ENCODE measurements around the gene NRAP. TPM values are rescaled to one million over a fixed set of nuclear protein-coding genes. Genes with fewer than 3 reads are reported as not detected.

The NRAP gene
- total RNA-seq, 4 donors from 2014 or later, result 0.05 to 0.13 (median 0.13) TPM; not detected in 1

DNA sequence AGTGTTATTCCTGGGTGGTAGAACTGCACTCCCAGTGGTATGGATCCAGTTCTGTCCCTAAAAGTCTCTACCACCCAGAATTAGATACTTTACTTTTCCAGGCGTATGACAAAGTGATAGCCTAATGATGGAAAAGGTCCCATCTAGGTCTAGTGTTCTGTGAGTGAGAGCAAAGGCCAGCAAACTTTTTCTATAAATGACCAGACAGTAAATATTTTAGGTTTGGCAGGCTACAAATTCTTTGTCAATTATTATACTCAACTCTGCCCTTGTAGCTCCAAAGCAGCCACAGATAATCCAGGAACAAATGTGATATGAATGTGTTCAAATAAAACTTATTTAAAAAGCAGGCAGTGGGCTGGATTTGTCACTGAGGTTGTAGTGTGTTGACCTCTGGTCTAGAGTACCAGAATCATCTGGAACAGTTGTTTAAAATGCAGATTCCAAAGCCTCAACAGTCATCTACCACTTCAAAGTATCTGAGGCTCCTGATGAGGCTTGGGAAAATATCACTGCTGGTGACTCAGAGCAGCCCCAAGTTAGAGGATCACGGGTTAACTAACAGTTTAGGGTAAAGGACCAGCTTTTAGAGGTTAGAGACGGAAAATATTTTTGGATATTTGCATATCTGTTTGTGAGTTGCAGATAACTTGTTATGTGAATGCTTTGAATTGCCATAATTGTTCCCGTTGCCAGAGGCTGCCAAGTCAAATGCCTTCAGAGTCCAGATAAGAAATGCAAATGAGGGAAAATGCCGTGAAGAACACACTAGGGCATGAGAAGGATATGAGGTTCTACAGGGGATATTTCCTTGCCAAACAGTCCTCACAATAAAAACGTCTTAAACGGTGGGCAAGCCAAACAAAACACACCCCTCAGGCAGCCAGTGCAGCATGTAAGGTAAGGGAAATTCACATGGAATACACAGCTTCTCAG is 19.4 kb downstream of the NRAP start:
- 20 to 23% methylated on average over 7 of the region's 7 CpGs for WGBS, 2 donors
- DNase-seq (ENCODE audit: low spot score in 2 of 2), result no peak
- intact Hi-C loops (cut with DNase I; ENCODE audit: low total_unique reads), result no loop called here
- TF ChIP-seq POLR2A (IDR thresholded peaks at IDR 0.05), result no peak
- TF ChIP-seq, protein P1, sequence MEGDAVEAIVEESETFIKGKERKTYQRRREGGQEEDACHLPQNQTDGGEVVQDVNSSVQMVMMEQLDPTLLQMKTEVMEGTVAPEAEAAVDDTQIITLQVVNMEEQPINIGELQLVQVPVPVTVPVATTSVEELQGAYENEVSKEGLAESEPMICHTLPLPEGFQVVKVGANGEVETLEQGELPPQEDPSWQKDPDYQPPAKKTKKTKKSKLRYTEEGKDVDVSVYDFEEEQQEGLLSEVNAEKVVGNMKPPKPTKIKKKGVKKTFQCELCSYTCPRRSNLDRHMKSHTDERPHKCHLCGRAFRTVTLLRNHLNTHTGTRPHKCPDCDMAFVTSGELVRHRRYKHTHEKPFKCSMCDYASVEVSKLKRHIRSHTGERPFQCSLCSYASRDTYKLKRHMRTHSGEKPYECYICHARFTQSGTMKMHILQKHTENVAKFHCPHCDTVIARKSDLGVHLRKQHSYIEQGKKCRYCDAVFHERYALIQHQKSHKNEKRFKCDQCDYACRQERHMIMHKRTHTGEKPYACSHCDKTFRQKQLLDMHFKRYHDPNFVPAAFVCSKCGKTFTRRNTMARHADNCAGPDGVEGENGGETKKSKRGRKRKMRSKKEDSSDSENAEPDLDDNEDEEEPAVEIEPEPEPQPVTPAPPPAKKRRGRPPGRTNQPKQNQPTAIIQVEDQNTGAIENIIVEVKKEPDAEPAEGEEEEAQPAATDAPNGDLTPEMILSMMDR (IDR thresholded peaks at IDR 0.05), result no peak
- H3K4me3 ChIP-seq (ENCODE audit: low read depth, poor library complexity, severe bottlenecking), result no peak overlapping the region

GRCh38 chr10:113643183-113643582 is 20.7 kb downstream of the NRAP start:
- 51 to 55% methylated on average over 4 of the region's 4 CpGs for WGBS, 2 donors
- TF ChIP-seq POLR2A (IDR thresholded peaks at IDR 0.05), result no peak
- TF ChIP-seq, protein P1 (IDR thresholded peaks at IDR 0.05), result no peak
- no peak for DNase-seq (ENCODE audit: low spot score in 2 of 2)
- intact Hi-C loops (cut with DNase I; ENCODE audit: low total_unique reads), result no loop called here
- no peak overlapping the region for H3K4me3 ChIP-seq (ENCODE audit: low read depth, poor library complexity, severe bottlenecking)

DNA sequence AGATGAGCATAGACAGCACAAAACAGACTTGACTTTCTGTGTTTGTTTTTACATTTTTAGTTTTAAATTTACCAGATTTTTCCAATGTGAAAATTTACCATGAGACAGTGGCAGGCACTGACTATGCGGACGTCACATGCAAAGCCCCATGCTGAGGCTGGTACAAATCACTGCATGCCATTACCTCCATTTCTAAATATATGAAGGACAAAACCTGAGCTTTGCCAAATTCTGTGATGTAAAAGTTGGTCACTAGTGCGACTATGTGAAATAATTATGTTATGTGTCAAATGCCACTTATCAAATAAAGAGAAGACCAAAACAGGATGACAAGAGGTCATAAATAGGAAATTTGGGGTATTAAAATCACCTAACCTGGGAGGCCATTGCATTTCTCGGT is 22.1 kb downstream of the NRAP start:
- intact Hi-C loops (cut with DNase I; ENCODE audit: low total_unique reads), result no loop called here
- 67 to 82% methylated on average over 4 of the region's 4 CpGs for WGBS, 2 donors
- TF ChIP-seq, protein P1 (IDR thresholded peaks at IDR 0.05), result no peak
- TF ChIP-seq POLR2A (IDR thresholded peaks at IDR 0.05), result no peak
- no peak overlapping the region for H3K4me3 ChIP-seq (ENCODE audit: low read depth, poor library complexity, severe bottlenecking)
- no peak for DNase-seq (ENCODE audit: low spot score in 2 of 2)

GRCh38 chr10:113639966-113640365 is 23.9 kb downstream of the NRAP start:
- WGBS, 2 donors, result 78 to 86% methylated on average over 3 of the region's 3 CpGs
- DNase-seq (ENCODE audit: low spot score in 2 of 2), result no peak
- TF ChIP-seq, protein P1 (IDR thresholded peaks at IDR 0.05), result no peak
- TF ChIP-seq POLR2A (IDR thresholded peaks at IDR 0.05), result no peak
- intact Hi-C loops (cut with DNase I; ENCODE audit: low total_unique reads), result no loop called here
- H3K4me3 ChIP-seq (ENCODE audit: low read depth, poor library complexity, severe bottlenecking), result no peak overlapping the region

DNA sequence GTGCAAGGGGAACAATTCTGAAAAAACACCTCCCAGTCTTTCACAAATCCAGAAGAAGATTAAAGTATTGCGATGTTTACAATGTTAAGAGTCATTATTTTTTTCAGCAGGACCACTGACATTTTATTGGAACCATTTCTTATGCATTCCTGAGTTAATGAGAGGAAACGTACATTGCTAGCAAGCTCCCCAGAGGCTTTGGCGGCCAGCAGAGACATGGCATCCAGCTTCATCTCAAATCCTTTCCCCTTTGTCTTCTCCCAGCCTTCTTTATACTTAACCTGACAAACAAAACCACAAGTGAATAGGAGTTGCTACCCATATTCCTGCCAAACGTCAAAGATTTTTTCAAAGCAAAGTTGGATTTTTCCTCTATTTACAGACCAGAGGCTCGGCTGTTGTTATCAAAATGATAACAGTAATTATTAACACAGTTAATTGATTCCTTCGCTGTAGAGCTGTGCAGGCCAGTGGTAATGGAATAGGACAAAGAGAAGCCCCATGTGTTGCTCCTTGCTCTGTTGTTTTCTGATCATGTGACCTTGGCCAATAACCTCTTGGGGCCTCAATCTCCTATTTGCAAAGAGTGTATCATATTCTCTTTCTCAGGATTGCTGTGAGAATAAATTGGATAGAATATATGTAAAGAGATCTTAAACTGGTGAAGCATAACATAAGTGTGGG is 32.0 kb downstream of the NRAP start:
- 57 to 63% methylated on average over 6 of the region's 6 CpGs for WGBS, 2 donors
- no peak overlapping the region for H3K4me3 ChIP-seq (ENCODE audit: low read depth, poor library complexity, severe bottlenecking)
- no peak for DNase-seq (ENCODE audit: low spot score in 2 of 2)
- no peak for TF ChIP-seq POLR2A (IDR thresholded peaks at IDR 0.05)
- TF ChIP-seq, protein P1 (IDR thresholded peaks at IDR 0.05), result no peak
- intact Hi-C loops (cut with DNase I; ENCODE audit: low total_unique reads), result no loop called here
